Measurements from ENCODE around the gene PLCD4. TPM values are rescaled to one million over a fixed set of nuclear protein-coding genes. Genes with fewer than 3 reads are reported as not detected.

PLCD4 gene
- total RNA-seq, 1 donor from 2014 or later, result 0.37 TPM

- Mint-ChIP-seq H3K4me3 (no peak overlapping the region), H3K9me3 (no peaks in the 10 kb centered on the region), H3K27ac (ENCODE audit: unreplicated experiment) (no peak overlapping the region), H3K4me1 (no peaks in the 10 kb centered on the region), H3K36me3 (ENCODE audit: low read depth) (no peaks in the 10 kb centered on the region), H3K27me3 (ENCODE audit: low read depth) (no peaks in the 10 kb centered on the region)
- no peak for TF ChIP-seq CTCF (conservative IDR thresholded peaks at IDR 0.05)
- no peak for DNase-seq (ENCODE audit: low read depth, low spot score)
Observed at GRCh38 chr2:218621007-218621406, 13.3 kb downstream of the PLCD4 start.

GRCh38 chr2:218622606-218623365, 15.1 kb downstream of the PLCD4 start:
- no peaks in the 10 kb centered on the region for H3K9me3 Mint-ChIP-seq
- no peaks in the 10 kb centered on the region for H3K4me1 Mint-ChIP-seq
- TF ChIP-seq CTCF (conservative IDR thresholded peaks at IDR 0.05), result no peak
- no peak for DNase-seq (ENCODE audit: low read depth, low spot score)
- H3K27me3 Mint-ChIP-seq (ENCODE audit: low read depth), result no peaks in the 10 kb centered on the region
- H3K36me3 Mint-ChIP-seq (ENCODE audit: low read depth), result no peaks in the 10 kb centered on the region
- no peak overlapping the region for H3K27ac Mint-ChIP-seq (ENCODE audit: unreplicated experiment)
- H3K4me3 Mint-ChIP-seq, result no peak overlapping the region

GRCh38 chr2:218623366-218623705, 15.6 kb downstream of the PLCD4 start:
- H3K36me3 Mint-ChIP-seq (ENCODE audit: low read depth), result no peaks in the 10 kb centered on the region
- H3K27ac Mint-ChIP-seq (ENCODE audit: unreplicated experiment), result no peak overlapping the region
- no peak overlapping the region for H3K4me3 Mint-ChIP-seq
- no peaks in the 10 kb centered on the region for H3K9me3 Mint-ChIP-seq
- H3K27me3 Mint-ChIP-seq (ENCODE audit: low read depth), result no peaks in the 10 kb centered on the region
- DNase-seq (ENCODE audit: low read depth, low spot score), result no peak
- no peak for TF ChIP-seq CTCF (conservative IDR thresholded peaks at IDR 0.05)
- no peaks in the 10 kb centered on the region for H3K4me1 Mint-ChIP-seq

- Mint-ChIP-seq H3K4me3 (no peak overlapping the region), H3K4me1 (no peaks in the 10 kb centered on the region), H3K27me3 (ENCODE audit: low read depth) (no peaks in the 10 kb centered on the region), H3K36me3 (ENCODE audit: low read depth) (no peaks in the 10 kb centered on the region), H3K27ac (ENCODE audit: unreplicated experiment) (no peak overlapping the region), H3K9me3 (no peaks in the 10 kb centered on the region)
- DNase-seq (ENCODE audit: low read depth, low spot score), result no peak
- TF ChIP-seq CTCF (conservative IDR thresholded peaks at IDR 0.05), result no peak
Observed at GRCh38 chr2:218626369-218626768, 18.7 kb downstream of the PLCD4 start.

GRCh38 chr2:218627939-218628338, 20.2 kb downstream of the PLCD4 start:
- Mint-ChIP-seq H3K4me3 (no peak overlapping the region), H3K9me3 (no peaks in the 10 kb centered on the region), H3K4me1 (no peaks in the 10 kb centered on the region), H3K36me3 (ENCODE audit: low read depth) (no peaks in the 10 kb centered on the region), H3K27ac (ENCODE audit: unreplicated experiment) (no peak overlapping the region), H3K27me3 (ENCODE audit: low read depth) (no peaks in the 10 kb centered on the region)
- DNase-seq (ENCODE audit: low read depth, low spot score), result no peak
- TF ChIP-seq CTCF (conservative IDR thresholded peaks at IDR 0.05), result no peak
